Measurements from ENCODE around the gene BRSK1.

BRSK1 gene

GRCh38 chr19:55352549-55353145 lies 68.8 kb downstream of the BRSK1 start:
- no peaks in the 10 kb centered on the region for H3K36me3 Mint-ChIP-seq (ENCODE audit: low read depth)
- H3K4me3 Mint-ChIP-seq: peak overlapping the region; percentile 81
- peaks cover 12% of the 10 kb centered on the region for H3K4me1 Mint-ChIP-seq (ENCODE audit: low read depth)
- H3K27ac Mint-ChIP-seq: no peak overlapping the region
- peaks cover 58% of the 10 kb centered on the region for H3K27me3 Mint-ChIP-seq (ENCODE audit: low read depth)
- no peaks in the 10 kb centered on the region for H3K9me3 Mint-ChIP-seq

GRCh38 chr19:55353356-55353802 lies 69.6 kb downstream of the BRSK1 start:
- Mint-ChIP-seq H3K27me3 (ENCODE audit: low read depth) (peaks cover 58% of the 10 kb centered on the region), H3K9me3 (no peaks in the 10 kb centered on the region)

GRCh38 chr19:55353803-55354697 lies 70.3 kb downstream of the BRSK1 start:
- no peak overlapping the region for H3K27ac Mint-ChIP-seq

More at GRCh38 chr19:55353356-55353802, 69.6 kb downstream of the BRSK1 start:
- H3K4me3 Mint-ChIP-seq: peak overlapping the region; percentile 81
- peaks cover 12% of the 10 kb centered on the region for H3K4me1 Mint-ChIP-seq (ENCODE audit: low read depth)
- H3K36me3 Mint-ChIP-seq (ENCODE audit: low read depth): no peaks in the 10 kb centered on the region
- no peak overlapping the region for H3K27ac Mint-ChIP-seq

GRCh38 chr19:55354698-55355212 lies 71.0 kb downstream of the BRSK1 start, which contains the start of gene COX6B2:
Gene COX6B2, minus strand, starts transcription at chr19:55354719. Its CDS starts 198 bp downstream, at chr19:55354521.
- Mint-ChIP-seq H3K9me3 (no peaks in the 10 kb centered on the region), H3K27ac (no peak within 1 kb of the TSS), H3K4me1 (ENCODE audit: low read depth) (peaks cover 12% of the 10 kb centered on the region), H3K27me3 (ENCODE audit: low read depth) (peaks cover 58% of the 10 kb centered on the region), H3K4me3 (peak within 1 kb of the TSS; percentile 81), H3K36me3 (ENCODE audit: low read depth) (no peaks in the 10 kb centered on the region)

More at GRCh38 chr19:55353803-55354697, 70.3 kb downstream of the BRSK1 start:
- H3K36me3 Mint-ChIP-seq (ENCODE audit: low read depth): no peaks in the 10 kb centered on the region
- H3K4me3 Mint-ChIP-seq: peak overlapping the region; percentile 81
- H3K27me3 Mint-ChIP-seq (ENCODE audit: low read depth): peaks cover 58% of the 10 kb centered on the region
- H3K9me3 Mint-ChIP-seq: no peaks in the 10 kb centered on the region
- H3K4me1 Mint-ChIP-seq (ENCODE audit: low read depth): peaks cover 12% of the 10 kb centered on the region

GRCh38 chr19:55355213-55355821 lies 71.5 kb downstream of the BRSK1 start:
- Mint-ChIP-seq H3K9me3 (no peaks in the 10 kb centered on the region), H3K27ac (no peak overlapping the region), H3K27me3 (ENCODE audit: low read depth) (peaks cover 58% of the 10 kb centered on the region)

GRCh38 chr19:55358493-55358892 lies 74.7 kb downstream of the BRSK1 start:
- peaks cover under 1% of the 10 kb centered on the region for H3K4me1 Mint-ChIP-seq (ENCODE audit: low read depth)
- H3K4me3 Mint-ChIP-seq: no peak overlapping the region
- H3K9me3 Mint-ChIP-seq: no peaks in the 10 kb centered on the region
- peaks cover 31% of the 10 kb centered on the region for H3K27me3 Mint-ChIP-seq (ENCODE audit: low read depth)
- H3K27ac Mint-ChIP-seq: no peak overlapping the region
- no peaks in the 10 kb centered on the region for H3K36me3 Mint-ChIP-seq (ENCODE audit: low read depth)

More at GRCh38 chr19:55355213-55355821, 71.5 kb downstream of the BRSK1 start:
- no peaks in the 10 kb centered on the region for H3K36me3 Mint-ChIP-seq (ENCODE audit: low read depth)
- H3K4me1 Mint-ChIP-seq (ENCODE audit: low read depth): peaks cover 12% of the 10 kb centered on the region
- H3K4me3 Mint-ChIP-seq: no peak overlapping the region

GRCh38 chr19:55358943-55359908 lies 75.4 kb downstream of the BRSK1 start:
- Mint-ChIP-seq H3K4me3 (no peak overlapping the region), H3K27me3 (ENCODE audit: low read depth) (peaks cover 25% of the 10 kb centered on the region), H3K4me1 (ENCODE audit: low read depth) (no peaks in the 10 kb centered on the region)

GRCh38 chr19:55360902-55361301 lies 77.1 kb downstream of the BRSK1 start:
- Mint-ChIP-seq H3K4me3 (no peak overlapping the region), H3K36me3 (ENCODE audit: low read depth) (no peaks in the 10 kb centered on the region), H3K27ac (no peak overlapping the region)

More at GRCh38 chr19:55358943-55359908, 75.4 kb downstream of the BRSK1 start:
- H3K27ac Mint-ChIP-seq: no peak overlapping the region
- H3K36me3 Mint-ChIP-seq (ENCODE audit: low read depth): no peaks in the 10 kb centered on the region
- H3K9me3 Mint-ChIP-seq: no peaks in the 10 kb centered on the region

More at GRCh38 chr19:55360902-55361301, 77.1 kb downstream of the BRSK1 start:
- H3K27me3 Mint-ChIP-seq (ENCODE audit: low read depth): peaks cover 14% of the 10 kb centered on the region
- no peaks in the 10 kb centered on the region for H3K9me3 Mint-ChIP-seq
- H3K4me1 Mint-ChIP-seq (ENCODE audit: low read depth): no peaks in the 10 kb centered on the region

Data from T-helper 1 cell treated with Interleukin-12 subunit alpha and Interleukin-12 subunit beta and Interleukin-4 antibody, amounts not matched to agents 30 μg/mL and 1 μg/mL, for 36 hours (primary cell).